ENCODE data around the gene TRABD2B.

TRABD2B gene

DNA sequence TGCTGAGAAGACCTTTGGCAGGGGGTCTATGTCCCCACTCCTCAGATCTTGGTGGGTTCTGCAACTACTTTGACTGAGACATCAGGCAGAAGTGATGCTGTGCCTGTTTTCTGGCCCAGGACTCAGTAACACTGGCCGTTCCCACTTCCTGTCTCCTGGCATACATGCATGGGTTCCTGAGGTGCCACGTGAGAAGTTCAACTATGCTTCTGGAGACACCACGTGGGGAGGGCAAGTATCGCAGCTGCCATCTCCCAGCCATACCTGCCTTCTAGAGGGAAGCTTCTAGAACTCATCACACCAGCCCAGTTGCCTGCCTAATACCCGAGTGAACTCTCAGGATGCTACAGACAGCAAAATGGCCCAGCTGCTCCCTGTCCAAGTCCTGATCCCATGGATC lies 65.8 kb downstream of the TRABD2B start:
- no peak for DNase-seq (ENCODE audit: extremely low spot score)
- POLR2A ChIA-PET: no interaction called here
- CTCF ChIA-PET: no interaction called here
- TF ChIP-seq, protein P1, sequence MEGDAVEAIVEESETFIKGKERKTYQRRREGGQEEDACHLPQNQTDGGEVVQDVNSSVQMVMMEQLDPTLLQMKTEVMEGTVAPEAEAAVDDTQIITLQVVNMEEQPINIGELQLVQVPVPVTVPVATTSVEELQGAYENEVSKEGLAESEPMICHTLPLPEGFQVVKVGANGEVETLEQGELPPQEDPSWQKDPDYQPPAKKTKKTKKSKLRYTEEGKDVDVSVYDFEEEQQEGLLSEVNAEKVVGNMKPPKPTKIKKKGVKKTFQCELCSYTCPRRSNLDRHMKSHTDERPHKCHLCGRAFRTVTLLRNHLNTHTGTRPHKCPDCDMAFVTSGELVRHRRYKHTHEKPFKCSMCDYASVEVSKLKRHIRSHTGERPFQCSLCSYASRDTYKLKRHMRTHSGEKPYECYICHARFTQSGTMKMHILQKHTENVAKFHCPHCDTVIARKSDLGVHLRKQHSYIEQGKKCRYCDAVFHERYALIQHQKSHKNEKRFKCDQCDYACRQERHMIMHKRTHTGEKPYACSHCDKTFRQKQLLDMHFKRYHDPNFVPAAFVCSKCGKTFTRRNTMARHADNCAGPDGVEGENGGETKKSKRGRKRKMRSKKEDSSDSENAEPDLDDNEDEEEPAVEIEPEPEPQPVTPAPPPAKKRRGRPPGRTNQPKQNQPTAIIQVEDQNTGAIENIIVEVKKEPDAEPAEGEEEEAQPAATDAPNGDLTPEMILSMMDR (IDR thresholded peaks at IDR 0.05; ENCODE audit: control extremely low read depth, extremely low read depth, low read depth, missing control alignments): no peak

DNA sequence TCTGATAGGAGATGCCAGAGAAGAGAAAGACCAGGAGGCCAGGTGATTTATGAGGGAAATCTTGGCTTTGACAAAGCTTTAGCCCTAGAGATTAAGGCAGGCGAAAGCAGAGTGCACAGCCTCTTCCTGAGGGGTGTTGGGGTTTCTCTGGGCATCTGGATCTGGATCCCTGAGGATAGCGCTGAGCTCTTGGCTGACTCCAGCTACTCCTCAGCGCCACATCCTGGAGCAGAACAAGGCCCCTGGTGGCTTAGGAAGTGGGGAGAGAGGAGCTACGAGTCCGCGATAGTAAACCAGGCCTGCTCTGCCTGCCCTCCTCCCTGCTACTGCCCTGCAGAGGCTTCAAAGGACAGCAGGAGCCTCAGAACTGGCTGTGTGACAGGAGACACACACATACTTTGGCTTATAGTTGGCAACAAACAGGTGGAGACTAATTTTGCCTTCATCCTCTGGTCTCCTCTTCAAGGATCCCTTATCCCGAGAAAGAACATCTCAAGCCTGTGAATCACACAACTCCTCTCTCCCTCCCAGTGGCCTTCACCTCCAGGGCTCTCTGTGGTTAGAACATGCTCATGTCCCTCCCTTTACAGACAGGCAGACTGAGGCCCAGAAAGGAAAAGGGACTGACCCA lies 66.9 kb downstream of the TRABD2B start:
- TF ChIP-seq, protein P1 (IDR thresholded peaks at IDR 0.05; ENCODE audit: control extremely low read depth, extremely low read depth, low read depth, missing control alignments): no peak
- DNase-seq (ENCODE audit: extremely low spot score): no peak
- POLR2A ChIA-PET: no interaction called here
- CTCF ChIA-PET: interaction anchor here (0.6 to 1.0 kb wide), 2 partner anchors 12 to 16 kb away, joined by 3 read pairs; no protein-coding TSS in a partner anchor

DNA sequence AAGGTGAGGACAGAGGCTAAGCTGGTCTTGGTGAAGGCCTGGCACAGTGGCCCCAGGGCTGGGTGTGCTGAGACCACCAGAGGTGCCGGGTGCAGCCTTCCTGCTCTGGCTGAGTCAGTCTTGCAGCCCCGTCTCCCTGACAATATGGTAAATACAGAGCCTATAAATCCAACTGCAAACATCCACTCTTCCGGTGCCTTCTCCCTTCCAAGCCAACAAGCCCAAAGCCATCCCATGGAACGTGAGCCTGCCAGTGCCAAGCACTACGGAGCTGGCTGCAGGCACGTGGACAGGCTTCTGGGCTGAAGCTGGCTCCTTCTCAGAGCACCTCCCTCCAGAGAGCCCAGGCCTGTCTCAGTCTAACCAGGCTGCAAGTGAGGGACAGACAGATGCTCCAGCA lies 70.0 kb downstream of the TRABD2B start:
- no peak for DNase-seq (ENCODE audit: extremely low spot score)
- ChIA-PET POLR2A (no interaction called here), CTCF (no interaction called here)
- TF ChIP-seq, protein P1 (IDR thresholded peaks at IDR 0.05; ENCODE audit: control extremely low read depth, extremely low read depth, low read depth, missing control alignments): no peak

DNA sequence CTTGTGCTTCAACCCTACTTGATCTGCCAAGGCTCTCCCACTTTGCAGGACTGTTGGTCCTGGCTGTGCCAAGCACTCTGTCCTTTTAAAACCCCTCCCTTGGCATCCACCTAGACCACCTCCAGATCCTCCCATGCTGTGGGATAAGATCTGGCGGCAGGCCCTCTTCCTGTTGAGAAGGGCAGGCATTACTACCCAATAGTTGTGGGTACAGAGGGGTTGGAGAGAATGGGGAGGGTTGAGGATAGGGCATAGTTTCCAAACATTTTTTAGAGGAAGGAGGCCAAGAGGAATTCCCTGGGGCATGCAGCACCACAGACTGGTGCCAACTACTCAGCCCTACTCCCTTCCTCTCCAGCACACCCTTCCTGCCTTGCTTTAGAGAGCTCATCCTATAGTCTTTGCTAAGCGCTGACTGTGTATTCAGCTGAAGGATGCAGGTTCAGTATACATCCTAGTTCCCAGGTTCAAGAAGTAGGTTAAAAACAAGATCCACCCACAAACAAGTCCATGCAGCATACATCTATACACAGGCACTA lies 70.7 kb downstream of the TRABD2B start:
- DNase-seq (ENCODE audit: extremely low spot score): no peak
- CTCF ChIA-PET: no interaction called here
- TF ChIP-seq, protein P1 (IDR thresholded peaks at IDR 0.05; ENCODE audit: control extremely low read depth, extremely low read depth, low read depth, missing control alignments): no peak
- POLR2A ChIA-PET: no interaction called here

DNA sequence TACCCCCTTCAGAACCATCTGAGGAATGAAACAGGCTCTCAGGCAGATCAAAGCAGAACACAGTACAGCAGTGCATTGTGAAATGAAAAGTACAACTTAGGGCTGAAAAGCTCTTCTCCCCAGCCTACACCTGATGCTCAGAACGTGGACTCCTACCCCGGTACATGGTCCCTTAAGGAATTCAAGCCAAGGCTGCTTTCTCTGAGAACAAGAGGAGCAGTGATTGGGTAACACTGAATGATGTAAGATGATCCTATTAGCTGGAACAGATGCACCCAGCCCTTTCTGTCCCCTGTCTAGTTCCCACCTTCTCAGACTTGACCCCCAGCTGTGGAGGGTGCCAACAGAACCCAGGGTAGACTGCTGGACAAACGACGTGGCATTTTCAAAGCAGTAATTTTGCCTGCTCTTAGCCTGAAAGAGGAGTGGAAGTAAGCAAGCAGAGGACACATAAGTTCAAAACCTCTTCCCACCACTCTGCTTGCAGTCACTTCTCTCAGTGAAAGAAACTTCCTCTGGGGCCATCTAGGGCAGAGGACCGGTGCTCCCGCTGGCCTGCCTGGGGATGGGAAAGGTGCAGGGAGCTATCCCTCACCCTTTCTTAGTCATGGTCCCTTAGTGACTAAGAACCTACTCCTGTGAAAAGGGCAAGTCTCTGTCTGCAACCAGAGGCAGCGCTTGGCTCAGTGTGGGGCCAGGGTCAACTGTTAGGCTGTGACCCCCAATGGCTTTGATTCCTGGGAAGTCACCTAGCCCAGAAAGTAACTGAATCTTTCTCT lies 72.7 kb downstream of the TRABD2B start:
- TF ChIP-seq, protein P1 (IDR thresholded peaks at IDR 0.05; ENCODE audit: control extremely low read depth, extremely low read depth, low read depth, missing control alignments): no peak
- CTCF ChIA-PET: no interaction called here
- POLR2A ChIA-PET: no interaction called here
- no peak for DNase-seq (ENCODE audit: extremely low spot score)

DNA sequence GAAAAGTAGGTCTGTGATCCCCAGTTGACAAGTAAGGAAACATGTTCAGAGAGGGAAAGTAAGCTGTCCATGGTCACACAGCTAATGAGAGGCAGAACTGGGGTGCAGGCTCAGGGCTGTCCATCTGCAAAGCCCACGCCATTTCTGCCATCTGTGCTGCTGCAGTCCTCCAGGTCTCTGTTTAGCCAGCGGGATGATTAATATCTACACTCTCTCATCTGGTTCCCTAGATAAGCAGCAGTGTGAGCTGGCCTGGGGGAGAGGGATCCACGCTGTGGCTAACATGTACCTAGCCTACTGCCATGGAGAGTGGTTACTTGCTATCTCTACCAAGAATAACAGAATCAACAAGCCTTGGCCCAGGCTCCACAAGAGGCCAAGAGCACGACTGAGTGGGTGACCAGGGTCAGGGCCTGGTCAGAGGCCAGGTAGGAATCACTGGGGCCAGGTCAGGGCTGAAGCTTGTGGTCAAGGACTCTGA lies 75.2 kb downstream of the TRABD2B start:
- CTCF ChIA-PET: no interaction called here
- TF ChIP-seq, protein P1 (IDR thresholded peaks at IDR 0.05; ENCODE audit: control extremely low read depth, extremely low read depth, low read depth, missing control alignments): no peak
- POLR2A ChIA-PET: no interaction called here
- DNase-seq (ENCODE audit: extremely low spot score): no peak

Data from GM10248 (cell line).